HG03196 (cell line): Measurements from ENCODE around the gene KCND2.

ENCODE experiments used
- ATAC-seq: cut with Tn5 transposase; IDR thresholded peaks from one replicate; pipeline ENCODE4 v1.9.1; 2021; ENCODE audit not compliant: unreplicated experiment

KCND2 gene

GRCh38 chr7:120794106-120794729 lies 521.2 kb downstream of the KCND2 start:
- no peak for ATAC-seq

- ATAC-seq = no peak
Observed at GRCh38 chr7:120797026-120797645, 524.2 kb downstream of the KCND2 start.

GRCh38 chr7:120799147-120799546 lies 526.2 kb downstream of the KCND2 start:
- no peak for ATAC-seq
